Hepatocyte (in vitro differentiated cells): ENCODE data around the gene TNFRSF12A.

ENCODE experiments used
- CTCF ChIP-seq: fragments of 200-600 bp; sonication (generic); IDR thresholded peaks from 2 replicates; pipeline ENCODE4 v1.5.1; 2016; ENCODE audit warnings: antibody characterized with exemption, mild to moderate bottlenecking; ENCODE audit not compliant: poor library complexity
- EZH2 ChIP-seq: fragments of 200-600 bp; sonication (generic); IDR thresholded peaks from 2 replicates; pipeline ENCODE4 v1.6.1; 2016; ENCODE audit warnings: antibody characterized with exemption, mild to moderate bottlenecking, borderline replicate concordance

GRCh38 chr16:2981899-2982250, 38.3 kb upstream of the TNFRSF12A start:
- TF ChIP-seq CTCF (no peak), EZH2 (no peak)
